Epithelial cell of proximal tubule (primary cell): Measurements from ENCODE around the gene RNF121. TPM values are rescaled to one million over a fixed set of nuclear protein-coding genes. Genes with fewer than 3 reads are reported as not detected.

ENCODE experiments used
- DNase-seq: peaks from one replicate; pipeline ENCODE4 v3.0.0-alpha.2; 2011; ENCODE audit warnings: low read depth
- H3K4me3 ChIP-seq: 2 replicates; pipeline ENCODE4 v1.5.1; 2011; ENCODE audit warnings: low read depth, mild to moderate bottlenecking, low read length
- total RNA-seq: library from RNA; depleted of rRNA; stranded (reverse); fragments of >200 nt; gene quantifications from 2 replicates; pipeline ENCODE4 v1.2.3, GENCODE V29; 2015
- TF ChIP-seq, protein P1 (sequence below): conservative IDR thresholded peaks from 2 replicates; pipeline ENCODE4 v1.5.1; 2012; ENCODE audit warnings: low read depth, mild to moderate bottlenecking, low read length

Gene RNF121
- total RNA-seq, 1 donor from 2014 or later, result 9.3 TPM

DNA sequence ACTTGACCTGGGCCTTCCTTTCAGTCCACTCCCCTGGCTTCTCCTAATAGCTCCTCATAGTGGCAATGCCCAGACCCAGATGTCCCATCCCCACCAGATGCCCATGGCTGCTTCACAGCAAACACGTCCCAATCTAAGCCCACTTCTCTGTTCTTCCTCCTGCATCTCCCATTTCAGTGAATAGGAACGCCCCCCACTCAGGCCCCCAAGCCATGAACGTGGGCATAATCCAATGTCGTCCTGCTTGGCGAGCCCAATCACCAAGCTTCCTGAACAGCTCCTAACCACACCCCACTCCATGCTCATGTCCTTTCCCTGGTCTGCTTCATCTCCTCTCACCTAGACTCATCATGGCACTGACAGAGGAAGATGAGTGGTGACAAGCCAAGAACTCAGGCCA lies 78.7 kb downstream of the RNF121 start:
- TF ChIP-seq, protein P1, sequence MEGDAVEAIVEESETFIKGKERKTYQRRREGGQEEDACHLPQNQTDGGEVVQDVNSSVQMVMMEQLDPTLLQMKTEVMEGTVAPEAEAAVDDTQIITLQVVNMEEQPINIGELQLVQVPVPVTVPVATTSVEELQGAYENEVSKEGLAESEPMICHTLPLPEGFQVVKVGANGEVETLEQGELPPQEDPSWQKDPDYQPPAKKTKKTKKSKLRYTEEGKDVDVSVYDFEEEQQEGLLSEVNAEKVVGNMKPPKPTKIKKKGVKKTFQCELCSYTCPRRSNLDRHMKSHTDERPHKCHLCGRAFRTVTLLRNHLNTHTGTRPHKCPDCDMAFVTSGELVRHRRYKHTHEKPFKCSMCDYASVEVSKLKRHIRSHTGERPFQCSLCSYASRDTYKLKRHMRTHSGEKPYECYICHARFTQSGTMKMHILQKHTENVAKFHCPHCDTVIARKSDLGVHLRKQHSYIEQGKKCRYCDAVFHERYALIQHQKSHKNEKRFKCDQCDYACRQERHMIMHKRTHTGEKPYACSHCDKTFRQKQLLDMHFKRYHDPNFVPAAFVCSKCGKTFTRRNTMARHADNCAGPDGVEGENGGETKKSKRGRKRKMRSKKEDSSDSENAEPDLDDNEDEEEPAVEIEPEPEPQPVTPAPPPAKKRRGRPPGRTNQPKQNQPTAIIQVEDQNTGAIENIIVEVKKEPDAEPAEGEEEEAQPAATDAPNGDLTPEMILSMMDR, result no peak
- no peak for DNase-seq
- H3K4me3 ChIP-seq, result no peak overlapping the region

DNA sequence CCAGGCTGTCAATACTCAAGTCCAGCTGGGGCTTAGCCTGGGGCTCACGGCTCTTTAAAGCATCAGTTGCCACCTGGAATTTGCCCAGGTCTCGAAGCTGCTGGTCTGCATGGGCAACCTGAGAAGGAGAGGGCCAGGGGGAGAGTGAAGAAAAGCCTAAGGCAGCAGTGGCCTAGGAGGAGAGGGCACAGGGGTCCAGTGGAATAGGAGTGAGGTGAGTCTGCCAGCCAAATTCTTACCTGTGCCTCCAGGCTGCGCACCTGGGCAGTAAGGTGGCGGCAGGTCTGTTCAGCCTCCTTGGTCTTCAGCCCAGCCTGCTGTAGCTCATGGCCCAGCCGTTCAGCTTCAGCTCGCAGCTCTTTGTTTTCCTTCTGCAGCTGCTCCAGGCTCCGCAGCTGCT lies 79.9 kb downstream of the RNF121 start:
- no peak overlapping the region for H3K4me3 ChIP-seq
- TF ChIP-seq, protein P1, result no peak
- no peak for DNase-seq

DNA sequence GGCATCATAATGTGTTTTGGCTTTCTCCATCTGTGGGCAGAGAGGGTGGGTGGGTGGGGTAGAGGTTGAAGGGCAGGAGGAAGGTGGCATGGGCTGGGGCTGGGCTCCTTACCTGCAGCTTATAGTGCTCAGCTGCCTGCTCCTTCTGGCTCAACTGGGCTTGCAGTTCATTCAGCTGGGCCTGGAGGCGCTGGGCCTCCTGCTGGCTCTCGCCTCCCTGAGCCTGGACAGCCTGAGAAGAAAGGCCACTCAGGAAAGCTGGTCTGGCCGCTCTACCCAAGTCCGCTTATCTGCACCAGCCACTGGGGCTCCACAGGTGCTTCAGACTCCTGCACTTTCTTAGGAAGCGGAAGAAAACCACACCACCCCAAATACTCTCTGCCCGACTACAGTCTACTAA lies 80.3 kb downstream of the RNF121 start:
- no peak overlapping the region for H3K4me3 ChIP-seq
- no peak for DNase-seq
- TF ChIP-seq, protein P1, result no peak

DNA sequence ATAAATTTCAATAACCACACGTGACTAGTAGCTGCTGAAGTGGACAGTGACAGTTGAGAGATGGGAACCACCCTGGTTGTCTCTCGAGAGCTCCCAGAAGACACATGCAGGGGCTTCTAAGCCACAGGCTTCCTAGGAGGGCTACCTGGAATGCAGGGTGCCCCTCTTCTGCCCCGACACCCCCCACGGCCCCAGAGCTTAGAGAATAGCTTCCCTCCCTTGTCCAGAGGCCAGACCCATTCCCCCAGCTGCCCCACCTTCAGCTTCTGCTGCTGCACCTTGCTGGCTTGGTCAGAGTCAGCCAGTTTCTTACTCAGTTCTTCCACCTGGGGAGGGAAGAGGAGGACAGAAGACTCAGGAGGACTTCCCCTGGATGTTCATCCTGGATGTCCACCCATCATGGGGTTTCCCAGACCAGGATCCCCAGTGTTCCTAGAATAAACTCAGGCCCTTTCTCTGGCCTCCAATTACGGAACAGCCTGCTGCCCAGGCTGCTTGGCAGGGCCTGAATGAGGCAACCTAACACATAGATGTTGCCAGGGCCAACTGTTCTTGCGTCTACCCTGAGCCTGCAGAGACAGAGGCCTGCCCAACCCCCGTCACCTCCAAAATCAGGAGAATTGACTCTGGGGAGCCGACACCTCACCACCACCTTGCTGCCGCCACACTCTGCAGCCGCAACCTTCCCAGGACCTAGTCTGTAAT lies 81.8 kb downstream of the RNF121 start:
- TF ChIP-seq, protein P1, result no peak
- H3K4me3 ChIP-seq, result no peak overlapping the region
- no peak for DNase-seq

DNA sequence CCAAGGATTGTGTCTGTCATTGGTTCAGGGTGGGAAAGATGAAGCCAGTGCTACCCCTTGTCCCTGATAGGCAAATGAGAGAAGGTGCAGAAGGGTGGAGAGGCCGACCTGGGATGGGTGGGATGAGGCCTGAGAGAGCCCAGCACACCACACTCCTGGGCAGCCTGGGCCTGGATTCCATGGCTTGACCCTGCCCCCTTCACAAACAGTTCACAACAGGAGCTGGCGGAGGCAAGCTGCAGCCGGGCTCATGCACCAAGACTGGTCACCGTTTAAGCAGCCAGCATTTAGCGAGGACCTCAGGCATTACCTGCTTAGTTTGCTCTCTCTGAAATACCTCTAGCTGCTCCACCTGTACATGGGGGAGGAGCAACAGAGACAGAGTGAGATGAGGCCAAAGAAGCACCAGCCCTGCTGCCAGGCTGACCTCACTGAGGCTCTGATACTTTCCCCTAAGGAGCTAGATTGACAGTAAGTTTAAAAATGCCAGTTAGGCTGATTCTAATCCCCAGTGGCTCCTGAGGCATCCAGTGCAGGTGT lies 83.3 kb downstream of the RNF121 start:
- TF ChIP-seq, protein P1, result no peak
- H3K4me3 ChIP-seq, result no peak overlapping the region
- DNase-seq, result no peak

DNA sequence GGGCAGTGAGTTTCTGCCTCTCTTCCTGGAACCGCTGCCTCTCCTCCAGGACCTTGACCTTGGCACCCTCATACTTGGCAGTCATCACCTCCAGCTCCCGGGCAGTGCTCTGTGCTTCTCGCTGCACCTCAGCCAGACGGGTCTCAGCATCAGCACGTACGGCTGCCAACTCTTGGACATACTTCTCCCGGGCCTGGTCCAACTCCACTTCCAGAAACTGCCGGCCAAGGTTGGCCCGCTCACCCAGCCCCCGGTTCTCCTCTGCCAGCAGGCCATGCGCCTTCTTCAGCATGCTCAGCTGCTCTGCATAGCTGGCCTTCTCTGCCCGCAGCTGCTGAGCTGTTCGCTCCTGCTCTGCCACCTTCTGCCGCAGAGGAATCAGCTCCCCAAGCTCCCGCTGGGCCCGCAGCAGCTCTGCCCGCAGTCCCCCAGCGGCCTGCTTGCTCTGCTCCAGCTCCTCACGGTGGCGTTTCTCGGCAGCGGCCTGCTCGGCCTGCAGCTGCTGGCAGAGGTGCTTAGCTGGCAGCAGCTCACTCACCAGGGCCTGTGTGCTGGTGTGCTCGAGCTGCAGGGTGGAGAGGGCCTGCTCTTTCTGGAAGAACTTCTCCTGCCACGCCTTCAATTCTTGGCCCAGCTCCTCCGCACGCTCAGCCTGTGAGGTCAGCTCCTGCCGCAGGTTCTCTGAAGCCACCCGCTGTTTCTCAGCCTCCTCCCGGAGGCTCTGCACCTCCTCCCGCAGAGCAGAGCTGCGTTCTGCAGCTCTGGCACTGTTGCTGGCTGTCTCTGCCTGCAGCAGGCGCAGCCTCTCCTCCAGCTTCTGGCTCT lies 84.3 kb downstream of the RNF121 start:
- DNase-seq, result no peak
- TF ChIP-seq, protein P1, result no peak
- H3K4me3 ChIP-seq, result no peak overlapping the region
